GM13976 (cell line): ENCODE data around the gene NMNAT1.
A peak's percentile ranks its signal among the peaks of the same experiment; 100 is the strongest.
"Not testable (repeated sequence)": the region's sequence is repeated elsewhere in the genome, so short reads cannot be mapped to it uniquely, and the experiment has no call there.

Experiments used
- DNase-seq: peaks from one replicate; pipeline ENCODE4 v3.0.0; 2012; ENCODE audit warnings: low spot score
- CTCF ChIP-seq: IDR thresholded peaks from 2 replicates; pipeline ENCODE4 v1.5.1; 2012; ENCODE audit warnings: borderline replicate concordance, mild to moderate bottlenecking; ENCODE audit not compliant: insufficient read depth; ENCODE audit errors: extremely low read depth, missing control alignments, control extremely low read depth
- in situ Hi-C: fragments of 300-500 bp; cut with MboI; formaldehyde crosslinking; loops from one replicate; pipeline ENCODE4 v1.12.0; 2022; ENCODE audit warnings: low sequenced_read_pairs, mixed read lengths, inconsistent platforms; ENCODE audit not compliant: unreplicated experiment

The NMNAT1 gene

DNA sequence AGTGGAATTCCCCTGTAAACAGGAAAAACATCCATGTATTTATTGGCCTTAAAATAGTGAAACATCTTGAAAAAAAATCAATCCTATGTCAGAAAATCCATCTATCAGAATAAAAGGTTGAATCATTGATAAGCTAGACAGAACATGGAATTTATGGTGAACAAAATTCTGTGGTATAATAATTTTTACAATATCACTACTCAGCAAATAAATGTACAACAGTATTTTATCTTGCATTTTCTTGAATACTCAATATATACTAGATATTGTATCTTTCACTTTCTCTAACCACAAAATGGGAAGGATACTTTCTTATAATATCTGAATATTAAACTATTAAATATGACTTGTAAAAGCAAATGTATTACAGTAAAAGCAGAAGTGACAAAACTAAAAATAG, 83.8 kb downstream of the NMNAT1 start:
- in situ Hi-C loops = no loop called here
- no peak for DNase-seq
- TF ChIP-seq CTCF = no peak

GRCh38 chr1:10028956-10029500, 85.8 kb downstream of the NMNAT1 start:
- DNase-seq, in situ Hi-C loops: not testable (repeated sequence)

GRCh38 chr1:10031461-10031860, 88.2 kb downstream of the NMNAT1 start:
- in situ Hi-C loops = no loop called here
- DNase-seq = no peak
- no peak for TF ChIP-seq CTCF

DNA sequence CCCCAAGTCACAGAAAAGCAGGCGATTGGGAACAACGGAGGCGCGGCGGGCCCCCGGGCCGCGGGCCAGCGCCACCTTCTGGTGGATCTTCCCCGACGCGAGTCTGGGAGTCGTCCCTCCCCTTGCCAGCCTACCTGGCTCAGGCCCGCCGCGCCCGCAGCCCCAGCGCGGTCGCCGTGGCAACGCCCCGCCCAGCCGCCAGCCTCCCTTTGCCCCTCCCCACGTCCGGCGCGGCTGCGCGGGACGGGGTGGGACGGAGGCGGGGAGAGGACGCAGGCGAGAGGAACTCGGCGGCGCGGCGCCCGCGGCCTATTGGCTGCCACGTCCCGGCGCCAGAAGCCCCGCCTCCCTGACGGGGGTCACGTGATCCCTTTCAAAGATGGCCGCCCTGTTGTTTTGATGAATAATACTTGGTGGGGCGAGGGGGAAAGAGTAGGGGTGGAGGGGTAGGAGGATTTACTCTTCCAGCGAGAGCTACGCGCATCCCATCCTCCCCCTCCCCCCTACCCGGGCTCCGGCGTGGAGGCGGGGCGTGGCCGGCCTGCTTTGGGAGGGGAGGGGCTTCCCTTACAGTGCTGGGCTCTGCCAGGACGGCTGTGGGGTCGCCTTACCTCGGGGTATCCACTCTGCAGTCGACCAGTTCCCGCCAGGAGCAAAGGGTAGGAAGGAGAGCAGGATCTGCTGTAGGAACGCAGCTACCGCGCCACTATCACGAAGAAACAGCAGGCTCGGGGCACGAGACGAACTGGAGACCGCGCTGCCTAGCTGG, 89.5 kb downstream of the NMNAT1 start, which contains the start of gene UBE4B:
TSS of gene UBE4B (plus strand) at position 369 of the 769 bp plus-strand sequence. CDS start 713 bp downstream, outside the sequence.
- in situ Hi-C loops = no loop called here
- DNase-seq = peak; percentile 99
- peak; percentile 89 for TF ChIP-seq CTCF

- in situ Hi-C loops = no loop called here
- no peak for DNase-seq
- no peak for TF ChIP-seq CTCF
These were observed 90.1 kb downstream of the NMNAT1 start for GRCh38 chr1:10033359-10033845.
